RWPE1 (cell line): ENCODE data around the gene IZUMO2.

Experiments
- CTCF ChIA-PET: fragments of 350-600 bp; sonication (Branson Sonifier 250); formaldehyde crosslinking; extraction: SDS; loops from one replicate; lab custom pipeline; 2021; lab: Yijun Ruan, JAX
- POLR2A ChIA-PET: fragments of 400-600 bp; formaldehyde crosslinking; extraction: SDS; loops from one replicate; lab custom pipeline; 2020; ENCODE audit warnings: antibody characterized with exemption; ENCODE audit not compliant: low non-redundant PET; lab: Yijun Ruan, JAX
- DNase-seq: peaks from one replicate; pipeline ENCODE4 v3.0.0; 2012; ENCODE audit warnings: low spot score
- H3K27ac ChIP-seq: fragments of 450-650 bp; 2 replicates; pipeline ENCODE4 v1.5.1; 2017
- TF ChIP-seq, protein P1 (sequence below): fragments of 450-650 bp; conservative IDR thresholded peaks from 2 replicates; pipeline ENCODE4 v1.5.1; 2017; ENCODE audit warnings: low read depth, mild to moderate bottlenecking

Gene IZUMO2

GRCh38 chr19:50178320-50178719, 15.2 kb upstream of the IZUMO2 start:
- TF ChIP-seq, protein P1, sequence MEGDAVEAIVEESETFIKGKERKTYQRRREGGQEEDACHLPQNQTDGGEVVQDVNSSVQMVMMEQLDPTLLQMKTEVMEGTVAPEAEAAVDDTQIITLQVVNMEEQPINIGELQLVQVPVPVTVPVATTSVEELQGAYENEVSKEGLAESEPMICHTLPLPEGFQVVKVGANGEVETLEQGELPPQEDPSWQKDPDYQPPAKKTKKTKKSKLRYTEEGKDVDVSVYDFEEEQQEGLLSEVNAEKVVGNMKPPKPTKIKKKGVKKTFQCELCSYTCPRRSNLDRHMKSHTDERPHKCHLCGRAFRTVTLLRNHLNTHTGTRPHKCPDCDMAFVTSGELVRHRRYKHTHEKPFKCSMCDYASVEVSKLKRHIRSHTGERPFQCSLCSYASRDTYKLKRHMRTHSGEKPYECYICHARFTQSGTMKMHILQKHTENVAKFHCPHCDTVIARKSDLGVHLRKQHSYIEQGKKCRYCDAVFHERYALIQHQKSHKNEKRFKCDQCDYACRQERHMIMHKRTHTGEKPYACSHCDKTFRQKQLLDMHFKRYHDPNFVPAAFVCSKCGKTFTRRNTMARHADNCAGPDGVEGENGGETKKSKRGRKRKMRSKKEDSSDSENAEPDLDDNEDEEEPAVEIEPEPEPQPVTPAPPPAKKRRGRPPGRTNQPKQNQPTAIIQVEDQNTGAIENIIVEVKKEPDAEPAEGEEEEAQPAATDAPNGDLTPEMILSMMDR, result no peak
- POLR2A ChIA-PET, result no interaction called here
- CTCF ChIA-PET, result no interaction called here
- no peak for DNase-seq
- H3K27ac ChIP-seq, result no peak overlapping the region

GRCh38 chr19:50176775-50177174, 13.7 kb upstream of the IZUMO2 start:
- POLR2A ChIA-PET, result no interaction called here
- no peak for DNase-seq
- no peak overlapping the region for H3K27ac ChIP-seq
- TF ChIP-seq, protein P1, result no peak
- CTCF ChIA-PET, result no interaction called here

DNA sequence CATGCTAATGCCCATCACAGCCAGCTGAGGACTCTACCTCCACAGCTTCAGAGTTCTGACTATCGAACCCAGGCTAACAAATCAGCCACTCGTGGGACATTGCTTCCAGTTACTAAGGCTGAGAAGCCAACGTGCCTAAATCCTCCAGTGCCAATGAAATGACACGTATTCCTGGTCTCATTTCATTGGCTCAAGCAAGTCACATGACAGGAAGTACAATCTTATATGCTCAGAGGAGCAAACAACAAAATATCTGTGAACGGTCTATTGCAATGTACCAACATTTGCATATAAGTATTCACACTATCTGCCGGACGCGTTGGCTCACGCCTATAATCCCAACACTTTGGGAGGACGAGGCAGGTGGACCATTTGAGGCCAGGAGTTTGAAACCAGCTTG, 12.8 kb upstream of the IZUMO2 start:
- H3K27ac ChIP-seq, result no peak overlapping the region
- ChIA-PET CTCF (interaction anchor here (0.5 kb wide), 1 partner anchor 348 kb away, joined by 3 read pairs; no protein-coding TSS in a partner anchor), POLR2A (no interaction called here)
- TF ChIP-seq, protein P1, result no peak
- DNase-seq, result no peak

DNA sequence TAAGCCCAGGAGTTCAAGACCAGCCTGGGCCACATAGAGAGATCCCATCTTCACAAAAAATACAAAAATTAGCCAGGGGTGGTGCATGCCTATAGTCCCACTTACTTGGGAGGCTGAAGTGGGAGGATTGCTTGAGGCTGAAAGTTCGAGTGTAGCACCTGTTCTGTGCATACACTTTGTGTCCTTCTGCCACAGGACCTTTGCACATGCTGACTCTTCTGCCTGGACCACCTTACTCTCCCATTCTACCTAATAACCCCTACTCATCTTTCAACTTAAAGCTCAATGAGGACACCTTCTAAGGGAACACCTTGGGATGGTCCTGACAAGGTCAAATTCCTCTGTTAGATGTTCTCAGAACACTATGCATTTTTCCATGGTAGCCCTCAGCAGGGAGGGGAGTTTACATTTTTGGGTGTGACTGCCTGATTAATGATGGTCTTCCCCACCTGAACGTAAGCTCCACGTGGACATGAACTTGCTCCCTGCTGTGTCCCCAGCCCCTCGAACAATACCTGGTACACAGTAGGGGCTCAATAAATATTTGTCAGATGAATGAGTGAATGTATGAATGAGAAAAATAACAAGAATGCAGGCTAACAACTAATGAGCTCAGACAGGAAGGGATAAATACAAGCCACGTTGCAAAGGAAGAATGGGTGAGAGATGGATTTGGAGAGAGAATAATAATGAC, 11.2 kb upstream of the IZUMO2 start:
- no peak overlapping the region for H3K27ac ChIP-seq
- ChIA-PET CTCF (interaction anchor here (0.6 kb wide), 1 partner anchor 153 kb away, joined by 4 read pairs; no protein-coding TSS in a partner anchor), POLR2A (no interaction called here)
- no peak for DNase-seq
- TF ChIP-seq, protein P1, result no peak

DNA sequence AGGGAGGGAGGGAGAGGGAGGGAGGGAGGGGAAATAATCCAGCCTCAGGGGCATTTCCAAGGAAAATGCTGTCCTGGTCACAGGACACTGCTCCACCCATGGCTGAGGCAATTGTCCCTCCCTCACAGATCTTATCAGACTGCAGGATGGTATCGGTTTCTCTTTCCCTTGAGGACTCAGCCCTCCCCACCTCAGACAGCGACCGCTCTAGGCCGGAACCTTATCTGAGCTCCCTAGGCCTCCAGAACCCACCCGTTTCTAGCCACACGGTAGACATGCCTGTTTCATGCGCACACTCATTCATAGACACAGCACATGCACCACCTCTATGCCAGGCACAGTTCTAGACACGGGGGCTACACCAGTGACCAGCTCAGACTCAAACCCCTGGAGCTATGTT, 10.0 kb upstream of the IZUMO2 start:
- H3K27ac ChIP-seq, result no peak overlapping the region

GRCh38 chr19:50172726-50173125, 9.6 kb upstream of the IZUMO2 start:
- CTCF ChIA-PET, result interaction anchor here (0.6 kb wide), 1 partner anchor 21 kb away, joined by 3 read pairs; no protein-coding TSS in a partner anchor
- TF ChIP-seq, protein P1, result no peak
- POLR2A ChIA-PET, result no interaction called here
- no peak overlapping the region for H3K27ac ChIP-seq
- no peak for DNase-seq

More for the DNA sequence above, 10.0 kb upstream of the IZUMO2 start:
- CTCF ChIA-PET, result no interaction called here
- POLR2A ChIA-PET, result no interaction called here
- no peak for DNase-seq
- TF ChIP-seq, protein P1, result no peak
